Ramos (cell line): ENCODE results near the gene RFC4.
"Not testable (repeated sequence)": the region's sequence is repeated elsewhere in the genome, so short reads cannot be mapped to it uniquely, and the experiment has no call there.

Experiments
- in situ Hi-C: fragments of 300-500 bp; cut with MboI; formaldehyde crosslinking; loops from one replicate; pipeline ENCODE4 v1.14.3; 2022; ENCODE audit warnings: low sequenced_read_pairs; ENCODE audit not compliant: unreplicated experiment

The RFC4 gene

GRCh38 chr3:186826410-186826975, 20.2 kb upstream of the RFC4 start:
- in situ Hi-C loops = loop anchor here (25.0 kb wide), 1 partner anchor 861 kb away; no protein-coding TSS in a partner anchor

- in situ Hi-C loops = loop anchor here (25.0 kb wide), 1 partner anchor 861 kb away; no protein-coding TSS in a partner anchor
These were observed 19.7 kb upstream of the RFC4 start for GRCh38 chr3:186825872-186826409.

GRCh38 chr3:186825294-186825821, 19.1 kb upstream of the RFC4 start:
- in situ Hi-C loops = loop anchor here (25.0 kb wide), 1 partner anchor 862 kb away; no protein-coding TSS in a partner anchor

- in situ Hi-C loops = loop anchor here (25.0 kb wide), 1 partner anchor 863 kb away; no protein-coding TSS in a partner anchor
These were observed 18.3 kb upstream of the RFC4 start for GRCh38 chr3:186824430-186825139.

GRCh38 chr3:186823386-186823785, 17.1 kb upstream of the RFC4 start:
- in situ Hi-C loops = no loop called here

GRCh38 chr3:186822388-186822759, 16.1 kb upstream of the RFC4 start:
- in situ Hi-C loops = not testable (repeated sequence)

GRCh38 chr3:186821429-186822387, 15.4 kb upstream of the RFC4 start:
- in situ Hi-C loops = no loop called here

GRCh38 chr3:186818956-186819355, 12.7 kb upstream of the RFC4 start:
- in situ Hi-C loops = loop anchor here (5.0 kb wide), 1 partner anchor 202 kb away; no protein-coding TSS in a partner anchor

- in situ Hi-C loops = loop anchor here (5.0 kb wide), 1 partner anchor 201 kb away; no protein-coding TSS in a partner anchor
These were observed 12.2 kb upstream of the RFC4 start for GRCh38 chr3:186818516-186818915.

- in situ Hi-C loops = loop anchor here (5.0 kb wide), 1 partner anchor 198 kb away; no protein-coding TSS in a partner anchor
These were observed 9.2 kb upstream of the RFC4 start for GRCh38 chr3:186815435-186815834.

GRCh38 chr3:186814100-186814499, 7.8 kb upstream of the RFC4 start:
- in situ Hi-C loops = no loop called here

- in situ Hi-C loops = not testable (repeated sequence)
These were observed 5.0 kb upstream of the RFC4 start for GRCh38 chr3:186811313-186811712.

GRCh38 chr3:186810336-186810996, 4.2 kb upstream of the RFC4 start:
- in situ Hi-C loops = no loop called here

- in situ Hi-C loops = no loop called here
These were observed 949 bp upstream of the RFC4 start for GRCh38 chr3:186807231-186807630.

- in situ Hi-C loops = not testable (repeated sequence)
These were observed 2.8 kb downstream of the RFC4 start for GRCh38 chr3:186803447-186803846.

GRCh38 chr3:186802701-186803100, 3.6 kb downstream of the RFC4 start:
- in situ Hi-C loops = no loop called here

- in situ Hi-C loops = no loop called here
These were observed 6.0 kb downstream of the RFC4 start for GRCh38 chr3:186800285-186800684.

- in situ Hi-C loops = loop anchor here (25.0 kb wide), 1 partner anchor 1164 kb away; no protein-coding TSS in a partner anchor
These were observed 7.9 kb downstream of the RFC4 start for GRCh38 chr3:186798239-186798874.
